Body of pancreas (tissue), 4 donors: ENCODE results near the gene CD74. TPM values are rescaled to one million over a fixed set of nuclear protein-coding genes. Genes with fewer than 3 reads are reported as not detected.

ENCODE experiments used
- ATAC-seq: fragments of 150-250 bp; one replicate; pipeline ENCODE4 v1.9.1; 2016
- DNase-seq, 4 donors: peaks; one replicate each; pipeline ENCODE4 v3.0.0-alpha.2; 2019
- H3K27ac ChIP-seq, 4 donors: fragments of 200-600 bp; sonication (generic); 1 replicate in 3 of 4; 2 replicates in 1 of 4; pipeline versions ENCODE4 v1.5.1 to v1.6.1; 2016 to 2019; ENCODE audit warnings: mild to moderate bottlenecking in 1 of 4, mixed read lengths in 1 of 4, moderate library complexity in 1 of 4
- H3K27me3 ChIP-seq, 2 donors: fragments of 200-600 bp; sonication (generic); one replicate each; pipeline ENCODE4 v1.6.0; 2016; ENCODE audit warnings: mild to moderate bottlenecking in 1 of 2
- H3K36me3 ChIP-seq, 2 donors: fragments of 200-600 bp; sonication (generic); replicated peaks in 1 of 2; 2 replicates each; pipeline ENCODE4 v1.5.1; 2016; ENCODE audit warnings: low read depth in 2 of 2; ENCODE audit not compliant: insufficient read depth in 1 of 2
- H3K4me1 ChIP-seq: fragments of 200-600 bp; sonication (generic); one replicate; pipeline ENCODE4 v1.6.0; 2016
- H3K4me3 ChIP-seq, 2 donors: fragments of 200-600 bp; sonication (generic); 1 replicate in 1 of 2; 2 replicates in 1 of 2; pipeline ENCODE4 v1.5.1; 2016 to 2019
- H3K9me3 ChIP-seq, 3 donors: fragments of 200-600 bp; sonication (generic); 1 replicate in 2 of 3; 2 replicates in 1 of 3; pipeline ENCODE4 v1.5.1; 2016
- CTCF ChIP-seq, 7 experiments: fragments of 450-650 bp in 4 of 7; fragments of 200-600 bp in 3 of 7; sonication (generic) in 3 of 7; IDR thresholded peaks; one replicate each; pipeline ENCODE4 v1.5.1; 2016 to 2019; ENCODE audit warnings: antibody characterized with exemption in 7 of 7
- POLR2A ChIP-seq, 3 donors: fragments of 450-650 bp; IDR thresholded peaks; one replicate each; pipeline ENCODE4 v1.6.1; 2016; ENCODE audit warnings: antibody characterized with exemption in 3 of 3, mild to moderate bottlenecking in 2 of 3
- WGBS, 2 donors: methylation state at CpG; one replicate each; pipeline ENCODE4 v1.1.5; 2017; 5-methylcytosine and 5-hydroxymethylcytosine counted together
- intact Hi-C: fragments of 100-400 bp; cut with DNase I; formaldehyde crosslinking; loops from one replicate; pipeline ENCODE4 v1.15.1; 2023
- total RNA-seq, 2 donors: library from RNA; depleted of rRNA; stranded (reverse); fragments of >200 nt; gene quantifications; one replicate each; pipeline ENCODE4 v1.1.0, GENCODE V29; 2016

The CD74 gene
- total RNA-seq, 2 donors from 2014 or later, result 130 to 405 TPM

GRCh38 chr5:150410524-150411244 is 2.0 kb downstream of the CD74 start:
- Histone ChIP-seq H3K27me3 (no peaks in the 10 kb centered on the region), H3K9me3 (no peaks in the 10 kb centered on the region), H3K4me3 (no peak overlapping the region), H3K4me1 (peaks cover 18% of the 10 kb centered on the region), H3K27ac (peak overlapping the region; percentile 69 to 91 (median 78)), H3K36me3 (no peaks in the 10 kb centered on the region)
- ATAC-seq (peak; percentile 74), DNase-seq (peak; percentile 69 to 89 (median 74))
- intact Hi-C loops, result no loop called here
- WGBS, 2 donors, result 34 to 36% methylated on average over 4 of the region's 4 CpGs
- TF ChIP-seq CTCF (IDR thresholded peaks at IDR 0.05) (no peak), POLR2A (IDR thresholded peaks at IDR 0.05) (peak in 2 of 3 donors; percentile 11 to 42)

- peak; percentile 73 to 92 (median 80) for DNase-seq
- 7 to 17% methylated on average over 10 to 15 of the region's 15 CpGs for WGBS, 2 donors
- Histone ChIP-seq H3K9me3 (no peaks in the 10 kb centered on the region), H3K4me3 (no peak overlapping the region), H3K27ac (peak overlapping the region; percentile 50 to 91 (median 78)), H3K36me3 (peaks cover 0 to 6% of the 10 kb centered on the region in 2 donors), H3K27me3 (no peaks in the 10 kb centered on the region), H3K4me1 (peaks cover 18% of the 10 kb centered on the region)
- intact Hi-C loops, result no loop called here
- peak; percentile 86 for ATAC-seq
- no peak for TF ChIP-seq CTCF (IDR thresholded peaks at IDR 0.05)
- TF ChIP-seq POLR2A (IDR thresholded peaks at IDR 0.05), result peak in 2 of 3 donors; percentile 45 to 72
These were observed 2.8 kb downstream of the CD74 start for GRCh38 chr5:150409638-150410523.

- Histone ChIP-seq H3K36me3 (peaks cover 0 to 8% of the 10 kb centered on the region in 2 donors), H3K4me1 (peaks cover 16% of the 10 kb centered on the region), H3K4me3 (no peak overlapping the region), H3K27ac (peak overlapping the region in 1 of 4 donors; percentile 91), H3K27me3 (no peaks in the 10 kb centered on the region), H3K9me3 (no peaks in the 10 kb centered on the region)
- 83 to 93% methylated on average over 3 to 8 of the region's 8 CpGs for WGBS, 2 donors
- ATAC-seq (no peak), DNase-seq (no peak)
- peak in 1 of 3 donors; percentile 5 for TF ChIP-seq POLR2A (IDR thresholded peaks at IDR 0.05)
- TF ChIP-seq CTCF (IDR thresholded peaks at IDR 0.05), result no peak
- intact Hi-C loops, result no loop called here
These were observed 4.3 kb downstream of the CD74 start for GRCh38 chr5:150408231-150408943.

GRCh38 chr5:150407096-150407720 is 5.5 kb downstream of the CD74 start:
- ATAC-seq (no peak), DNase-seq (no peak)
- peaks cover 0 to 12% of the 10 kb centered on the region in 2 donors for H3K36me3 ChIP-seq
- H3K9me3 ChIP-seq, result no peaks in the 10 kb centered on the region
- peaks cover 12% of the 10 kb centered on the region for H3K4me1 ChIP-seq
- no peaks in the 10 kb centered on the region for H3K27me3 ChIP-seq
- no peak overlapping the region for H3K27ac ChIP-seq
- intact Hi-C loops, result no loop called here
- TF ChIP-seq POLR2A (IDR thresholded peaks at IDR 0.05), result no peak
- no peak for TF ChIP-seq CTCF (IDR thresholded peaks at IDR 0.05)
- 73 to 77% methylated on average over 12 of the region's 13 CpGs for WGBS, 2 donors
- H3K4me3 ChIP-seq, result no peak overlapping the region
